IMR-90 (cell line): ENCODE results near the gene FAF1. TPM values are rescaled to one million over a fixed set of nuclear protein-coding genes. Genes with fewer than 3 reads are reported as not detected.

ENCODE experiments used
- ATAC-seq: fragments of 200-7000 bp; cut with Tn5 transposase; 2 replicates; pipeline ENCODE4 v1.9.1; 2020; ENCODE audit warnings: low read depth, mild to moderate bottlenecking, moderate library complexity
- BruUV-seq: library from RNA; stranded (reverse); fragments of 400-500 nt; replicated peaks from 2 replicates; lab custom pipeline; 2021; lab: Mats Ljungman, UMichigan
- CTCF ChIA-PET: fragments of 300-600 bp; formaldehyde crosslinking; extraction: SDS; loops from one replicate; lab custom pipeline; 2021; ENCODE audit warnings: antibody characterized with exemption; lab: Yijun Ruan, JAX
- POLR2A ChIA-PET: fragments of 300-600 bp; sonication (Branson Sonifier 250); formaldehyde crosslinking; loops from one replicate; lab custom pipeline; 2022; ENCODE audit warnings: antibody characterized with exemption; ENCODE audit not compliant: unreplicated experiment; lab: Charles Lee
- DNase-seq: peaks from one replicate; pipeline ENCODE4 v3.0.0; 2013
- H2AFZ ChIP-seq: replicated peaks from 2 replicates; pipeline ENCODE3; 2013; ENCODE audit warnings: low read length, mild to moderate bottlenecking; ENCODE audit not compliant: poor library complexity
- H2AK5ac ChIP-seq: 2 replicates; pipeline ENCODE4 v1.6.1; 2013; ENCODE audit warnings: low read depth, low read length, inconsistent platforms
- H2AK9ac ChIP-seq: replicated peaks from 2 replicates; pipeline ENCODE3; 2013; ENCODE audit warnings: mild to moderate bottlenecking, low read depth, low read length, moderate library complexity; ENCODE audit not compliant: poor library complexity
- H2BK120ac ChIP-seq: 2 replicates; pipeline ENCODE4 v1.6.1; 2013; ENCODE audit warnings: low read depth, low read length, inconsistent platforms
- H2BK15ac ChIP-seq: 3 replicates; pipeline ENCODE4 v1.6.1; 2013; ENCODE audit warnings: low read depth, low read length, inconsistent platforms
- H2BK20ac ChIP-seq: 2 replicates; pipeline ENCODE4 v1.6.1; 2013; ENCODE audit warnings: low read depth, mild to moderate bottlenecking, inconsistent platforms, low read length, moderate library complexity
- H2BK5ac ChIP-seq: 2 replicates; pipeline ENCODE4 v1.6.1; 2013; ENCODE audit warnings: mild to moderate bottlenecking, low read depth, low read length, inconsistent platforms; ENCODE audit not compliant: poor library complexity, severe bottlenecking
- H3K14ac ChIP-seq: replicated peaks from 2 replicates; pipeline ENCODE4 v1.6.1; 2013; ENCODE audit warnings: low read depth, low read length, inconsistent platforms
- H3K18ac ChIP-seq: 2 replicates; pipeline ENCODE4 v1.6.1; 2013; ENCODE audit warnings: low read depth, low read length, control low read depth
- H3K23ac ChIP-seq: 2 replicates; pipeline ENCODE4 v1.6.1; 2013; ENCODE audit warnings: low read depth, low read length, inconsistent platforms
- H3K27ac ChIP-seq: 2 replicates; pipeline ENCODE4 v1.5.1; 2013; ENCODE audit warnings: mild to moderate bottlenecking, control low read depth, low read length; ENCODE audit not compliant: insufficient read depth
- H3K27me3 ChIP-seq: 2 replicates; pipeline ENCODE4 v1.6.1; 2013; ENCODE audit warnings: low read length; ENCODE audit not compliant: control insufficient read depth, insufficient read depth
- H3K36me3 ChIP-seq: 2 replicates; pipeline ENCODE4 v1.6.1; 2013; ENCODE audit warnings: low read length, mixed read lengths; ENCODE audit not compliant: control insufficient read depth, insufficient read depth
- H3K4ac ChIP-seq: 2 replicates; pipeline ENCODE4 v1.6.1; 2013; ENCODE audit warnings: low read depth, low read length, inconsistent platforms
- H3K4me1 ChIP-seq: 2 replicates; pipeline ENCODE4 v1.6.1; 2013; ENCODE audit warnings: low read length, mixed read lengths; ENCODE audit not compliant: control insufficient read depth, insufficient read depth
- H3K4me2 ChIP-seq: 2 replicates; pipeline ENCODE4 v1.6.1; 2013; ENCODE audit warnings: low read depth, mild to moderate bottlenecking, control low read depth, low read length, moderate library complexity
- H3K4me3 ChIP-seq: 2 replicates; pipeline ENCODE4 v1.5.1; 2013; ENCODE audit warnings: low read depth, mild to moderate bottlenecking, control low read depth, low read length, moderate library complexity; ENCODE audit not compliant: insufficient read depth
- H3K56ac ChIP-seq: 2 replicates; pipeline ENCODE4 v1.6.1; 2013; ENCODE audit warnings: low read length, inconsistent platforms; ENCODE audit not compliant: insufficient read depth; ENCODE audit errors: extremely low read depth
- H3K79me1 ChIP-seq, 2 experiments: 2 replicates each; pipeline ENCODE4 v1.6.1; 2013; ENCODE audit warnings: low read length in 2 of 2, inconsistent platforms in 1 of 2, low read depth in 1 of 2
- H3K9ac ChIP-seq: 2 replicates; pipeline ENCODE4 v1.6.1; 2013; ENCODE audit warnings: low read depth, low read length, control low read depth
- H3K9me1 ChIP-seq: 2 replicates; pipeline ENCODE4 v1.6.1; 2013; ENCODE audit warnings: low read length, inconsistent platforms; ENCODE audit not compliant: insufficient read depth
- H3K9me3 ChIP-seq: 2 replicates; pipeline ENCODE4 v1.6.1; 2013; ENCODE audit warnings: low read length; ENCODE audit not compliant: control insufficient read depth, insufficient read depth
- H4K20me1 ChIP-seq: 2 replicates; pipeline ENCODE4 v1.6.1; 2013; ENCODE audit warnings: low read length, inconsistent platforms; ENCODE audit not compliant: insufficient read depth
- H4K5ac ChIP-seq: 2 replicates; pipeline ENCODE4 v1.6.1; 2013; ENCODE audit warnings: mild to moderate bottlenecking, low read depth, low read length, control low read depth
- H4K8ac ChIP-seq, 2 experiments: 2 replicates each; pipeline ENCODE4 v1.6.1; 2013; ENCODE audit warnings: low read depth in 2 of 2, low read length in 2 of 2, control low read depth in 1 of 2, inconsistent platforms in 1 of 2
- H4K91ac ChIP-seq: 2 replicates; pipeline ENCODE4 v1.6.1; 2013; ENCODE audit warnings: low read depth, low read length, inconsistent platforms; ENCODE audit not compliant: insufficient read depth
- BHLHE40 ChIP-seq: fragments of 150-350 bp; IDR thresholded peaks from 2 replicates; pipeline ENCODE4 v1.6.1; 2016; ENCODE audit warnings: mild to moderate bottlenecking, low read depth, low read length
- MAFK ChIP-seq: IDR thresholded peaks from 2 replicates; pipeline ENCODE4 v1.6.1; 2012; ENCODE audit warnings: low read depth, low read length, improper control_type of control experiment
- RFX5 ChIP-seq: IDR thresholded peaks from 2 replicates; pipeline ENCODE4 v1.8.0; 2012; ENCODE audit warnings: low read depth, mild to moderate bottlenecking, low read length, moderate library complexity
- SMC3 ChIP-seq: fragments of 150-350 bp; IDR thresholded peaks from 2 replicates; pipeline ENCODE4 v1.6.1; 2016; ENCODE audit warnings: low read depth, mild to moderate bottlenecking, antibody characterized with exemption, low read length, moderate library complexity
- WGBS, 2 experiments: methylation state at CpG; one replicate each; pipeline versions ENCODE4 v1.1.5 to v1.1.7; 2013; ENCODE audit warnings: missing lambda C conversion rate in 2 of 2; ENCODE audit not compliant: insufficient read length in 1 of 2; ENCODE audit errors: extremely low coverage in 2 of 2; 5-methylcytosine and 5-hydroxymethylcytosine counted together
- dilution Hi-C: fragments of 300-500 bp; cut with HindIII; formaldehyde crosslinking; loops from one replicate; pipeline ENCODE4 v1.14.3; 2018; ENCODE audit warnings: low sequenced_read_pairs; ENCODE audit not compliant: unreplicated experiment
- in situ Hi-C: fragments of 300-500 bp; cut with MboI; formaldehyde crosslinking; loops from 3 replicates; pipeline ENCODE4 v1.14.3; 2019; ENCODE audit warnings: low sequenced_read_pairs, inconsistent platforms, mixed read lengths
- intact Hi-C: fragments of 100-400 bp; cut with micrococcal nuclease; formaldehyde crosslinking; loops from 2 replicates; pipeline ENCODE4 v1.10.0; 2022
- polyA plus RNA-seq, 3 experiments: library from polyadenylated mRNA; depleted of rRNA; stranded (reverse); fragments of >200 nt; gene quantifications; 2 replicates each; pipeline ENCODE4 v1.2.3, GENCODE V29; 2012; ENCODE audit warnings: low replicate concordance in 1 of 3
- total RNA-seq: library from RNA; depleted of rRNA; stranded (reverse); fragments of >200 nt; gene quantifications from 2 replicates; pipeline ENCODE4 v1.2.3, GENCODE V29; 2012
- TF ChIP-seq, protein P1 (sequence below): fragments of 150-350 bp; IDR thresholded peaks from 2 replicates; pipeline ENCODE4 v1.6.1; 2016; ENCODE audit warnings: low read depth, mild to moderate bottlenecking, low read length, moderate library complexity, borderline replicate concordance
- TF ChIP-seq, protein P2 (sequence below): conservative IDR thresholded peaks from 2 replicates; pipeline ENCODE4 v1.5.1; 2012; ENCODE audit warnings: mild to moderate bottlenecking, low read depth, low read length, improper control_type of control experiment

FAF1 gene
- total and polyA plus RNA-seq, 2 of the 4 experiments (the other 2 are of a cell fraction) = 18.8 to 72.9 TPM

DNA sequence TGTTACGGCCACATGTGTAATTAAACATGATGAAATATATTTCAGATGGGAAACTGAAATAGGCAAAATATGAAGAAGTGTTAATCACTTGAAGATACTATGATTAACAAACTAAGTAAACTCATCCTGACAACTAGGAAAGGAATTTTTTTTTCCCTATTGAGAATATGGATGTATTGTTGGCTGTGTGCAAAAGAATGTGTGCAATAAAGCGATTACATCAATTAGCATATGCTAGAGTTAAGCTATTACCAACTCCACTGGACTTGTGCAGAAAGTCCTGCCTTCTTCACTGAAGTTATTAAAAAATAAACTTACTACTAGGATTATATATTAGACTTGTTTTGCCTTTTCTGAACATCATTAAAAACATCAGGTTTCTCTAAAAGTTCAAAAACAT, 393.7 kb downstream of the FAF1 start:
- no peaks in the 10 kb centered on the region for H3K4me1 ChIP-seq
- no peak overlapping the region for H3K4me3 ChIP-seq
- no TSS peak for BruUV-seq
- TF ChIP-seq, protein P1, sequence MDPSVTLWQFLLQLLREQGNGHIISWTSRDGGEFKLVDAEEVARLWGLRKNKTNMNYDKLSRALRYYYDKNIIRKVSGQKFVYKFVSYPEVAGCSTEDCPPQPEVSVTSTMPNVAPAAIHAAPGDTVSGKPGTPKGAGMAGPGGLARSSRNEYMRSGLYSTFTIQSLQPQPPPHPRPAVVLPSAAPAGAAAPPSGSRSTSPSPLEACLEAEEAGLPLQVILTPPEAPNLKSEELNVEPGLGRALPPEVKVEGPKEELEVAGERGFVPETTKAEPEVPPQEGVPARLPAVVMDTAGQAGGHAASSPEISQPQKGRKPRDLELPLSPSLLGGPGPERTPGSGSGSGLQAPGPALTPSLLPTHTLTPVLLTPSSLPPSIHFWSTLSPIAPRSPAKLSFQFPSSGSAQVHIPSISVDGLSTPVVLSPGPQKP = no peak
- no peak for TF ChIP-seq RFX5
- TF ChIP-seq SMC3 = no peak
- TF ChIP-seq, protein P2, sequence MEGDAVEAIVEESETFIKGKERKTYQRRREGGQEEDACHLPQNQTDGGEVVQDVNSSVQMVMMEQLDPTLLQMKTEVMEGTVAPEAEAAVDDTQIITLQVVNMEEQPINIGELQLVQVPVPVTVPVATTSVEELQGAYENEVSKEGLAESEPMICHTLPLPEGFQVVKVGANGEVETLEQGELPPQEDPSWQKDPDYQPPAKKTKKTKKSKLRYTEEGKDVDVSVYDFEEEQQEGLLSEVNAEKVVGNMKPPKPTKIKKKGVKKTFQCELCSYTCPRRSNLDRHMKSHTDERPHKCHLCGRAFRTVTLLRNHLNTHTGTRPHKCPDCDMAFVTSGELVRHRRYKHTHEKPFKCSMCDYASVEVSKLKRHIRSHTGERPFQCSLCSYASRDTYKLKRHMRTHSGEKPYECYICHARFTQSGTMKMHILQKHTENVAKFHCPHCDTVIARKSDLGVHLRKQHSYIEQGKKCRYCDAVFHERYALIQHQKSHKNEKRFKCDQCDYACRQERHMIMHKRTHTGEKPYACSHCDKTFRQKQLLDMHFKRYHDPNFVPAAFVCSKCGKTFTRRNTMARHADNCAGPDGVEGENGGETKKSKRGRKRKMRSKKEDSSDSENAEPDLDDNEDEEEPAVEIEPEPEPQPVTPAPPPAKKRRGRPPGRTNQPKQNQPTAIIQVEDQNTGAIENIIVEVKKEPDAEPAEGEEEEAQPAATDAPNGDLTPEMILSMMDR = no peak
- TF ChIP-seq BHLHE40 = no peak
- TF ChIP-seq MAFK = no peak
- no peak overlapping the region for H3K27ac ChIP-seq
- H2AK5ac ChIP-seq = no peak overlapping the region
- H3K4ac ChIP-seq = no peak overlapping the region
- no peak overlapping the region for H2BK120ac ChIP-seq
- H3K9me3 ChIP-seq = no peaks in the 10 kb centered on the region
- no peak overlapping the region for H3K18ac ChIP-seq
- H3K14ac ChIP-seq = no peak overlapping the region
- no peak overlapping the region for H2BK5ac ChIP-seq
- H4K91ac ChIP-seq = no peak overlapping the region
- no peak overlapping the region for H3K56ac ChIP-seq
- H3K27me3 ChIP-seq = no peaks in the 10 kb centered on the region
- no peak overlapping the region for H2BK20ac ChIP-seq
- DNase-seq (no peak), ATAC-seq (no peak)
- intact Hi-C loops (no loop called here), in situ Hi-C loops (no loop called here), dilution Hi-C loops (no loop called here)
- no peak overlapping the region for H3K4me2 ChIP-seq
- no CpG with 5 or more reads among the region's 2 CpGs for WGBS, 2 experiments
- H3K23ac ChIP-seq = no peak overlapping the region
- no peak overlapping the region for H3K9ac ChIP-seq
- H3K36me3 ChIP-seq = no peaks in the 10 kb centered on the region
- no peak overlapping the region for H4K8ac ChIP-seq
- no peaks in the 10 kb centered on the region for H4K20me1 ChIP-seq
- H3K9me1 ChIP-seq = no peaks in the 10 kb centered on the region
- H2AK9ac ChIP-seq = no peak overlapping the region
- ChIA-PET CTCF (no interaction called here), POLR2A (no interaction called here)
- H4K5ac ChIP-seq = no peak overlapping the region
- no peak overlapping the region for H2AFZ ChIP-seq
- no peak overlapping the region for H2BK15ac ChIP-seq
- H3K79me1 ChIP-seq = no peaks in the 10 kb centered on the region
